H9 (cell line): ENCODE results near the gene ANO10. TPM values are rescaled to one million over a fixed set of nuclear protein-coding genes. Genes with fewer than 3 reads are reported as not detected.

ENCODE experiments used
- DNase-seq: peaks from one replicate; pipeline ENCODE4 v3.0.0-alpha.2; 2017
- H2AFZ ChIP-seq: one replicate; pipeline ENCODE4 v1.6.1; 2013; ENCODE audit warnings: mild to moderate bottlenecking, low read length, control low read depth, moderate library complexity
- H2AK5ac ChIP-seq: 2 replicates; pipeline ENCODE4 v1.6.1; 2013; ENCODE audit warnings: low read length, control low read depth, mixed read lengths; ENCODE audit not compliant: insufficient read length
- H2BK120ac ChIP-seq: one replicate; pipeline ENCODE4 v1.6.1; 2013; ENCODE audit warnings: low read depth, mild to moderate bottlenecking, low read length, control low read depth, inconsistent platforms; ENCODE audit not compliant: poor library complexity, severe bottlenecking
- H2BK12ac ChIP-seq: 2 replicates; pipeline ENCODE4 v1.6.1; 2013; ENCODE audit warnings: low read length, control low read depth, mixed read lengths, low read depth; ENCODE audit not compliant: insufficient read length
- H2BK15ac ChIP-seq: 2 replicates; pipeline ENCODE4 v1.6.1; 2013; ENCODE audit warnings: low read depth, low read length, control low read depth
- H2BK20ac ChIP-seq: one replicate; pipeline ENCODE4 v1.6.1; 2013; ENCODE audit warnings: low read depth, mild to moderate bottlenecking, low read length, control low read depth, inconsistent platforms; ENCODE audit not compliant: poor library complexity, severe bottlenecking
- H2BK5ac ChIP-seq: 2 replicates; pipeline ENCODE4 v1.6.1; 2013; ENCODE audit warnings: low read length, control low read depth, mixed read lengths; ENCODE audit not compliant: insufficient read length
- H3K14ac ChIP-seq: 2 replicates; pipeline ENCODE4 v1.6.1; 2013; ENCODE audit warnings: low read length, control low read depth; ENCODE audit not compliant: insufficient read depth
- H3K18ac ChIP-seq: 2 replicates; pipeline ENCODE4 v1.6.1; 2013; ENCODE audit warnings: low read depth, mild to moderate bottlenecking, mixed read lengths, low read length, control low read depth; ENCODE audit not compliant: insufficient read length
- H3K23ac ChIP-seq: 2 replicates; pipeline ENCODE4 v1.6.1; 2013; ENCODE audit warnings: low read length, control low read depth, mixed read lengths, low read depth; ENCODE audit not compliant: insufficient read length
- H3K23me2 ChIP-seq: 2 replicates; pipeline ENCODE4 v1.6.1; 2013; ENCODE audit warnings: low read depth, mild to moderate bottlenecking, mixed read lengths, low read length, control low read depth; ENCODE audit not compliant: insufficient read length, poor library complexity, severe bottlenecking
- H3K27ac ChIP-seq: 2 replicates; pipeline ENCODE4 v1.5.1; 2013; ENCODE audit warnings: low read length, control low read depth, mixed read lengths, low read depth; ENCODE audit not compliant: insufficient read length
- H3K27me3 ChIP-seq: 2 replicates; pipeline ENCODE4 v1.6.1; 2013; ENCODE audit warnings: low read length, control low read depth, inconsistent platforms; ENCODE audit not compliant: insufficient read depth
- H3K4ac ChIP-seq: 2 replicates; pipeline ENCODE4 v1.6.1; 2013; ENCODE audit warnings: low read depth, mild to moderate bottlenecking, control low read depth, inconsistent platforms, low read length, moderate library complexity
- H3K4me1 ChIP-seq: 2 replicates; pipeline ENCODE4 v1.6.1; 2013; ENCODE audit warnings: low read length, control low read depth, inconsistent platforms; ENCODE audit not compliant: insufficient read depth
- H3K4me2 ChIP-seq: 2 replicates; pipeline ENCODE4 v1.6.1; 2013; ENCODE audit warnings: low read length, control low read depth, mixed read lengths; ENCODE audit not compliant: insufficient read length, insufficient read depth
- H3K56ac ChIP-seq: 2 replicates; pipeline ENCODE4 v1.6.1; 2013; ENCODE audit warnings: low read depth, mild to moderate bottlenecking, mixed read lengths, low read length, control low read depth; ENCODE audit not compliant: insufficient read length
- H3K79me1 ChIP-seq: 2 replicates; pipeline ENCODE4 v1.6.1; 2013; ENCODE audit warnings: low read depth, mild to moderate bottlenecking, moderate library complexity, low read length, control low read depth, inconsistent platforms; ENCODE audit not compliant: insufficient read depth, poor library complexity, severe bottlenecking
- H3K79me2 ChIP-seq: 2 replicates; pipeline ENCODE4 v1.6.1; 2013; ENCODE audit warnings: low read length, control low read depth, inconsistent platforms; ENCODE audit not compliant: insufficient read depth
- H3K9ac ChIP-seq: 2 replicates; pipeline ENCODE4 v1.6.1; 2013; ENCODE audit warnings: low read length, control low read depth, mixed read lengths; ENCODE audit not compliant: insufficient read length; ENCODE audit errors: extremely low read depth
- H3K9me3 ChIP-seq: one replicate; pipeline ENCODE4 v1.6.1; 2013; ENCODE audit warnings: low read depth, low read length, inconsistent platforms; ENCODE audit not compliant: control insufficient read depth
- H3T11ph ChIP-seq: one replicate; pipeline ENCODE4 v1.6.1; 2013; ENCODE audit warnings: mild to moderate bottlenecking, low read length, control low read depth, inconsistent platforms
- H4K20me1 ChIP-seq: one replicate; pipeline ENCODE4 v1.6.1; 2013; ENCODE audit not compliant: control insufficient read depth, insufficient read length, insufficient read depth
- H4K5ac ChIP-seq: 2 replicates; pipeline ENCODE4 v1.6.1; 2013; ENCODE audit warnings: low read depth, mild to moderate bottlenecking, mixed read lengths, low read length, control low read depth; ENCODE audit not compliant: insufficient read length
- H4K8ac ChIP-seq: replicated peaks from 2 replicates; pipeline ENCODE4 v1.6.1; 2013; ENCODE audit warnings: low read length, control low read depth, mixed read lengths, low read depth; ENCODE audit not compliant: insufficient read length
- H4K91ac ChIP-seq: 2 replicates; pipeline ENCODE4 v1.6.1; 2013; ENCODE audit warnings: low read depth, mild to moderate bottlenecking, moderate library complexity, mixed read lengths, low read length, control low read depth; ENCODE audit not compliant: insufficient read length
- H3K27ac Mint-ChIP-seq, 3 experiments: 2 replicates in 2 of 3; 3 replicates in 1 of 3; pipeline ENCODE4 v1.8.0; 2020 to 2021; ENCODE audit warnings: mixed read lengths in 3 of 3, mild to moderate bottlenecking in 1 of 3, moderate library complexity in 1 of 3
- H3K27me3 Mint-ChIP-seq: 2 replicates; pipeline ENCODE4 v1.8.0; 2021; ENCODE audit warnings: low read depth, mild to moderate bottlenecking, moderate library complexity, mixed read lengths
- H3K36me3 Mint-ChIP-seq, 3 experiments: 2 replicates in 2 of 3; 3 replicates in 1 of 3; pipeline ENCODE4 v1.8.0; 2020 to 2021; ENCODE audit warnings: low read depth in 3 of 3, mixed read lengths in 3 of 3; ENCODE audit not compliant: insufficient read depth in 1 of 3
- H3K4me1 Mint-ChIP-seq, 2 experiments: 2 replicates each; pipeline ENCODE4 v1.8.0; 2020; ENCODE audit warnings: mixed read lengths in 2 of 2
- H3K4me3 Mint-ChIP-seq, 2 experiments: 2 replicates in 1 of 2; 3 replicates in 1 of 2; pipeline ENCODE4 v1.8.0; 2020 to 2021; ENCODE audit warnings: mild to moderate bottlenecking in 2 of 2, mixed read lengths in 2 of 2, moderate library complexity in 1 of 2
- H3K9me3 Mint-ChIP-seq, 2 experiments: 2 replicates in 1 of 2; 3 replicates in 1 of 2; pipeline ENCODE4 v1.8.0; 2020; ENCODE audit warnings: mild to moderate bottlenecking in 2 of 2, mixed read lengths in 2 of 2, moderate library complexity in 1 of 2
- WGBS: extraction: QIAGEN DNeasy Blood & Tissue Kit; methylation state at CpG from one replicate; pipeline ENCODE4 v1.1.7; 2013; ENCODE audit warnings: missing lambda C conversion rate, low lambda C conversion rate, mixed read lengths; ENCODE audit not compliant: insufficient read length; ENCODE audit errors: extremely low coverage; 5-methylcytosine and 5-hydroxymethylcytosine counted together
- total RNA-seq: library from RNA; stranded (reverse); gene quantifications from 2 replicates; pipeline ENCODE4 v1.2.1, GENCODE V29; 2021
- TF ChIP-seq, protein P1 (sequence below): fragments of 200-600 bp; sonication (generic); conservative IDR thresholded peaks from 3 replicates; pipeline ENCODE4 v1.8.0; 2021; ENCODE audit warnings: antibody characterized with exemption, mild to moderate bottlenecking

Gene ANO10
- total RNA-seq, 1 experiment from 2014 or later: 38.7 TPM

DNA sequence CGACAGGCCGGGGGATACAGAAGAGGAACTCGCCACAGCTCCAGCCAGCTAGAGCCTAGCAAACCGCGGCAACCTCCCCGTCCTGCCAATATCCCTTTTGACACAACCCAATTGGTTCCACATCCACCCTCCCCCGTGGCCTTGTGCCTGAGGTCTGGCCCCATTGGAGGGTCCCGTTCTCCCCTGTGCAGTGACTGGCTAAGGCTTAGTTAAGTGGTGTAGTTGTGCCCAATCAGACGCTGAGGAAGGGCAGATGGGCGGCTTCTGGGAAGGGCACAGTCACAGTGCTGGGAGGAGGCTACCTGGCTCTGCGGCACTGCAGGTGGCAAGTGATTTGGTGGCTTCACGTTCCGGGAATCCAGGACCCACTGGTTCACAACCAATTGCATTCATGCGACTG is 256.9 kb downstream of the ANO10 start:
- Histone ChIP-seq H3K4me1 (peaks cover 4% of the 10 kb centered on the region; the same call in 1 of the 2 replicates), H2BK20ac (no peak overlapping the region), H3K27me3 (no peaks in the 10 kb centered on the region), H3K9ac (no peak overlapping the region), H3K23me2 (no peaks in the 10 kb centered on the region), H2BK12ac (no peak overlapping the region), H2BK5ac (no peak overlapping the region), H4K91ac (no peak overlapping the region), H3K14ac (no peak overlapping the region; the same call in 1 of the 2 replicates), H4K20me1 (no peaks in the 10 kb centered on the region), H3K79me1 (no peaks in the 10 kb centered on the region), H3K4me2 (no peak overlapping the region), H3K4ac (no peak overlapping the region), H3K79me2 (no peaks in the 10 kb centered on the region), H2BK120ac (no peak overlapping the region), H4K5ac (no peak overlapping the region), H3K18ac (no peak overlapping the region), H3T11ph (no peak overlapping the region), H3K9me3 (no peaks in the 10 kb centered on the region), H3K56ac (no peak overlapping the region), H3K23ac (no peak overlapping the region), H2BK15ac (no peak overlapping the region), H3K27ac (no peak overlapping the region), H4K8ac (no peak overlapping the region), H2AFZ (no peak overlapping the region), H2AK5ac (no peak overlapping the region)
- no peak overlapping the region for H3K4me3 Mint-ChIP-seq
- no peak for DNase-seq
- no peak overlapping the region; a peak in 1 of 7 replicates for H3K27ac Mint-ChIP-seq
- H3K4me1 Mint-ChIP-seq: peaks cover 32 to 36% of the 10 kb centered on the region in 2 experiments
- WGBS: no CpG with 5 or more reads among the region's 14 CpGs
- H3K36me3 Mint-ChIP-seq: peaks cover 8 to 29% (median 13%) of the 10 kb centered on the region in 3 experiments
- TF ChIP-seq, protein P1, sequence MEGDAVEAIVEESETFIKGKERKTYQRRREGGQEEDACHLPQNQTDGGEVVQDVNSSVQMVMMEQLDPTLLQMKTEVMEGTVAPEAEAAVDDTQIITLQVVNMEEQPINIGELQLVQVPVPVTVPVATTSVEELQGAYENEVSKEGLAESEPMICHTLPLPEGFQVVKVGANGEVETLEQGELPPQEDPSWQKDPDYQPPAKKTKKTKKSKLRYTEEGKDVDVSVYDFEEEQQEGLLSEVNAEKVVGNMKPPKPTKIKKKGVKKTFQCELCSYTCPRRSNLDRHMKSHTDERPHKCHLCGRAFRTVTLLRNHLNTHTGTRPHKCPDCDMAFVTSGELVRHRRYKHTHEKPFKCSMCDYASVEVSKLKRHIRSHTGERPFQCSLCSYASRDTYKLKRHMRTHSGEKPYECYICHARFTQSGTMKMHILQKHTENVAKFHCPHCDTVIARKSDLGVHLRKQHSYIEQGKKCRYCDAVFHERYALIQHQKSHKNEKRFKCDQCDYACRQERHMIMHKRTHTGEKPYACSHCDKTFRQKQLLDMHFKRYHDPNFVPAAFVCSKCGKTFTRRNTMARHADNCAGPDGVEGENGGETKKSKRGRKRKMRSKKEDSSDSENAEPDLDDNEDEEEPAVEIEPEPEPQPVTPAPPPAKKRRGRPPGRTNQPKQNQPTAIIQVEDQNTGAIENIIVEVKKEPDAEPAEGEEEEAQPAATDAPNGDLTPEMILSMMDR: no peak
- H3K9me3 Mint-ChIP-seq: no peaks in the 10 kb centered on the region
- peaks cover 3% of the 10 kb centered on the region for H3K27me3 Mint-ChIP-seq
